ENCODE data around the gene SUCLG1.

DNA sequence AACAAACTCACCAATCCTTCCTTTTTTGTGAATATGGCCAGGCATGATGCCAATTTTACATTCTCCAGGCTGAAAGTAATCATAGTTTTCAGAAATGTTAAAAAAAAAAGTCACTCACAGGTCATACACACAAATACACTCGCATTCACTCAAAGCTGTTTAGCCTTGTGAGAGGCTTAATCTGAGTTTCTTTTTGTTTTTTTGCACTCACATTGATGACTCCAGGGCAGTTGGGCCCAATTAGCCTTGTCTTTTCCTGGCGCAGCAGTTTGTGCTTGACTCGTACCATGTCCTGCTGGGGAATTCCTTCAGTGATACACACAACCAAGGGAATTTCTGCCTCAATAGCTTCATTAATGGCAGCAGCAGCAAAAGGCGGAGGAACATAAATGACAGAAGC is 18.0 kb downstream of the SUCLG1 start:
- TF ChIP-seq POLR2A (IDR thresholded peaks at IDR 0.05), result no peak
- TF ChIP-seq, protein P1, sequence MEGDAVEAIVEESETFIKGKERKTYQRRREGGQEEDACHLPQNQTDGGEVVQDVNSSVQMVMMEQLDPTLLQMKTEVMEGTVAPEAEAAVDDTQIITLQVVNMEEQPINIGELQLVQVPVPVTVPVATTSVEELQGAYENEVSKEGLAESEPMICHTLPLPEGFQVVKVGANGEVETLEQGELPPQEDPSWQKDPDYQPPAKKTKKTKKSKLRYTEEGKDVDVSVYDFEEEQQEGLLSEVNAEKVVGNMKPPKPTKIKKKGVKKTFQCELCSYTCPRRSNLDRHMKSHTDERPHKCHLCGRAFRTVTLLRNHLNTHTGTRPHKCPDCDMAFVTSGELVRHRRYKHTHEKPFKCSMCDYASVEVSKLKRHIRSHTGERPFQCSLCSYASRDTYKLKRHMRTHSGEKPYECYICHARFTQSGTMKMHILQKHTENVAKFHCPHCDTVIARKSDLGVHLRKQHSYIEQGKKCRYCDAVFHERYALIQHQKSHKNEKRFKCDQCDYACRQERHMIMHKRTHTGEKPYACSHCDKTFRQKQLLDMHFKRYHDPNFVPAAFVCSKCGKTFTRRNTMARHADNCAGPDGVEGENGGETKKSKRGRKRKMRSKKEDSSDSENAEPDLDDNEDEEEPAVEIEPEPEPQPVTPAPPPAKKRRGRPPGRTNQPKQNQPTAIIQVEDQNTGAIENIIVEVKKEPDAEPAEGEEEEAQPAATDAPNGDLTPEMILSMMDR (IDR thresholded peaks at IDR 0.05), result no peak

Measured in esophagus squamous epithelium (tissue), 4 donors.